ENCODE measurements around the gene PYGB.
A peak's percentile ranks its signal among the peaks of the same experiment; 100 is the strongest.

Gene PYGB

GRCh38 chr20:25283221-25283951, 35.5 kb downstream of the PYGB start:
- DNase-seq, result no peak

- no peak for DNase-seq
Measured at GRCh38 chr20:25284131-25284601, 36.3 kb downstream of the PYGB start.

GRCh38 chr20:25285091-25285647, 37.3 kb downstream of the PYGB start:
- DNase-seq, result no peak

- DNase-seq, result no peak
Measured at GRCh38 chr20:25285856-25286798, 38.2 kb downstream of the PYGB start.

- no peak for DNase-seq
Measured at GRCh38 chr20:25286917-25287316, 39.0 kb downstream of the PYGB start.

- no peak for DNase-seq
Measured at GRCh38 chr20:25287631-25288290, 39.9 kb downstream of the PYGB start.

- no peak for DNase-seq
Measured at GRCh38 chr20:25288291-25289181, 40.7 kb downstream of the PYGB start.

- DNase-seq, result no peak
Measured at GRCh38 chr20:25289886-25290597, 42.2 kb downstream of the PYGB start.

GRCh38 chr20:25290646-25291431, 43.0 kb downstream of the PYGB start:
- no peak for DNase-seq

- DNase-seq, result no peak
Measured at GRCh38 chr20:25291432-25292133, 43.7 kb downstream of the PYGB start.

- DNase-seq, result no peak
Measured at GRCh38 chr20:25292176-25292891, 44.4 kb downstream of the PYGB start.

GRCh38 chr20:25293507-25293906, 45.6 kb downstream of the PYGB start:
- no peak for DNase-seq

GRCh38 chr20:25293910-25294458, 46.1 kb downstream of the PYGB start:
- no peak for DNase-seq

GRCh38 chr20:25294459-25295385, 46.8 kb downstream of the PYGB start:
- DNase-seq, result peak; percentile 53

GRCh38 chr20:25295386-25296093, 47.7 kb downstream of the PYGB start:
- no peak for DNase-seq

Data from fibroblast of skin of abdomen (primary cell).